HCT116 (cell line): Measurements from ENCODE around the gene DLG4. TPM values are rescaled to one million over a fixed set of nuclear protein-coding genes. Genes with fewer than 3 reads are reported as not detected.
A peak's percentile ranks its signal among the peaks of the same experiment; 100 is the strongest.

Source experiments
- ATAC-seq: fragments of 200-7000 bp; cut with Tn5 transposase; 2 replicates; pipeline ENCODE4 v1.9.1; 2020; ENCODE audit warnings: mild to moderate bottlenecking, moderate library complexity
- BruUV-seq: library from RNA; stranded (reverse); fragments of 400-500 nt; replicated peaks from 2 replicates; lab custom pipeline; 2021; lab: Mats Ljungman, UMichigan
- CTCF ChIA-PET: fragments of 300-600 bp; sonication (Branson Sonifier 250); formaldehyde crosslinking; loops from one replicate; lab custom pipeline; 2021; ENCODE audit warnings: antibody characterized with exemption; lab: Charles Lee
- POLR2A ChIA-PET: fragments of 300-600, 350-600 bp; sonication (Branson Sonifier 250); formaldehyde crosslinking; loops from one replicate; lab custom pipeline; 2021; ENCODE audit warnings: antibody characterized with exemption; lab: Charles Lee
- RAD21 ChIA-PET, 2 experiments: fragments of 300-600 bp; sonication (Branson Sonifier 250); formaldehyde crosslinking; loops; one replicate each; lab custom pipeline; 2023; ENCODE audit warnings: low total read pairs in 2 of 2; ENCODE audit not compliant: uncharacterized antibody in 2 of 2, unreplicated experiment in 2 of 2, low non-redundant PET in 1 of 2; lab: Charles Lee
- DNase-seq: peaks from one replicate; pipeline ENCODE4 v3.0.0-alpha.2; 2010; ENCODE audit warnings: low read depth, low spot score
- H2AFZ ChIP-seq: fragments of 200-600 bp; shearing (Covaris generic), sonication (generic); 2 replicates; pipeline ENCODE4 v1.6.1; 2017; ENCODE audit warnings: low read depth, mixed run types, mixed read lengths, antibody characterized with exemption, low read length; ENCODE audit not compliant: poor library complexity, severe bottlenecking
- H3K27ac ChIP-seq: 2 replicates; pipeline ENCODE4 v1.5.1; 2012; ENCODE audit warnings: low read depth, low read length
- H3K27me3 ChIP-seq: fragments of 200-600 bp; sonication (generic); 2 replicates; pipeline ENCODE4 v1.6.1; 2016; ENCODE audit warnings: mixed run types, low read length, mixed read lengths; ENCODE audit not compliant: insufficient read depth
- H3K36me3 ChIP-seq, 2 experiments: fragments of 200-500 bp in 1 of 2; fragments of 200-600 bp in 1 of 2; sonication (Bioruptor generic) in 1 of 2; sonication (generic) in 1 of 2; 2 replicates each; pipeline versions ENCODE4 v1.5.1 to v1.6.1; 2014 to 2016; ENCODE audit warnings: low read length in 2 of 2, inconsistent platforms in 1 of 2, mixed read lengths in 1 of 2, mixed run types in 1 of 2; ENCODE audit not compliant: insufficient read depth in 2 of 2, control insufficient read depth in 1 of 2
- H3K4me1 ChIP-seq, 2 experiments: fragments of 200-600 bp in 1 of 2; sonication (generic) in 1 of 2; 2 replicates each; pipeline versions ENCODE4 v1.5.1 to v1.6.1; 2012 to 2017; ENCODE audit warnings: low read length in 2 of 2, inconsistent platforms in 1 of 2, mild to moderate bottlenecking in 1 of 2, mixed read lengths in 1 of 2, mixed run types in 1 of 2, moderate library complexity in 1 of 2; ENCODE audit not compliant: insufficient read depth in 2 of 2, control insufficient read depth in 1 of 2
- H3K4me2 ChIP-seq: fragments of 200-600 bp; sonication (generic); 2 replicates; pipeline ENCODE4 v1.6.1; 2017; ENCODE audit warnings: mixed run types, low read length, mixed read lengths
- H3K4me3 ChIP-seq, 2 experiments: fragments of 200-600 bp in 1 of 2; sonication (generic) in 1 of 2; replicated peaks in 1 of 2; 2 replicates each; pipeline ENCODE4 v1.5.1; 2011 to 2016; ENCODE audit warnings: low read length in 2 of 2, control low read depth in 1 of 2, low read depth in 1 of 2, mild to moderate bottlenecking in 1 of 2, mixed read lengths in 1 of 2, mixed run types in 1 of 2
- H3K79me2 ChIP-seq: fragments of 200-600 bp; sonication (generic); 2 replicates; pipeline ENCODE4 v1.6.1; 2017; ENCODE audit warnings: mild to moderate bottlenecking, mixed run types, low read length, moderate library complexity, mixed read lengths; ENCODE audit not compliant: insufficient read depth
- H3K9ac ChIP-seq: fragments of 200-600 bp; sonication (generic); 2 replicates; pipeline ENCODE4 v1.6.1; 2016; ENCODE audit warnings: low read length, mixed read lengths
- H3K9me2 ChIP-seq: fragments of 200-600 bp; sonication (generic), shearing (Covaris generic); 2 replicates; pipeline ENCODE4 v1.6.1; 2017; ENCODE audit warnings: mixed run types, mild to moderate bottlenecking, moderate library complexity; ENCODE audit not compliant: insufficient read depth
- H3K9me3 ChIP-seq, 2 experiments: fragments of 200-500 bp in 1 of 2; fragments of 200-600 bp in 1 of 2; sonication (Bioruptor generic) in 1 of 2; sonication (generic) in 1 of 2; 2 replicates each; pipeline ENCODE4 v1.6.1; 2014 to 2017; ENCODE audit warnings: low read length in 2 of 2, mixed read lengths in 2 of 2, inconsistent platforms in 1 of 2, low read depth in 1 of 2, mild to moderate bottlenecking in 1 of 2, mixed run types in 1 of 2, moderate library complexity in 1 of 2; ENCODE audit not compliant: control insufficient read depth in 1 of 2, insufficient read depth in 1 of 2
- H4K20me1 ChIP-seq: fragments of 200-600 bp; sonication (generic), shearing (Covaris generic); 2 replicates; pipeline ENCODE4 v1.6.1; 2017; ENCODE audit warnings: mixed run types, mild to moderate bottlenecking, moderate library complexity; ENCODE audit not compliant: insufficient read depth
- POLR2A ChIP-seq: IDR thresholded peaks from 2 replicates; pipeline ENCODE4 v1.7.0; 2011; ENCODE audit warnings: borderline replicate concordance; ENCODE audit not compliant: insufficient read depth, insufficient read length; ENCODE audit errors: extremely low read depth
- POLR2AphosphoS5 ChIP-seq: IDR thresholded peaks from 2 replicates; pipeline ENCODE4 v1.6.1; 2011; ENCODE audit warnings: mild to moderate bottlenecking, low read depth, low read length, moderate library complexity
- RAD21 ChIP-seq: IDR thresholded peaks from 2 replicates; pipeline ENCODE4 v1.6.1; 2012; ENCODE audit warnings: low read depth, mild to moderate bottlenecking
- intact Hi-C: fragments of 100-400 bp; cut with micrococcal nuclease; formaldehyde crosslinking; loops from 2 replicates; pipeline ENCODE4 v1.10.0; 2022
- total RNA-seq: library from RNA; stranded (reverse); gene quantifications from one replicate; pipeline ENCODE4 v1.2.1, GENCODE V29; 2021; ENCODE audit not compliant: unreplicated experiment
- TF ChIP-seq, protein P1 (sequence below), 3 experiments: fragments of 200-600 bp in 1 of 3; sonication (generic) in 1 of 3; IDR thresholded peaks in 2 of 3; conservative IDR thresholded peaks in 1 of 3; 2 replicates each; pipeline ENCODE4 v1.5.1; 2012 to 2017; ENCODE audit warnings: low read depth in 2 of 3, low read length in 2 of 3, antibody characterized with exemption in 1 of 3, borderline replicate concordance in 1 of 3, control low read depth in 1 of 3, mild to moderate bottlenecking in 1 of 3, mixed read lengths in 1 of 3, mixed run types in 1 of 3, moderate library complexity in 1 of 3; ENCODE audit not compliant: insufficient read depth in 1 of 3

Gene DLG4
- total RNA-seq, 1 experiment from 2014 or later, result 15.0 TPM

DNA sequence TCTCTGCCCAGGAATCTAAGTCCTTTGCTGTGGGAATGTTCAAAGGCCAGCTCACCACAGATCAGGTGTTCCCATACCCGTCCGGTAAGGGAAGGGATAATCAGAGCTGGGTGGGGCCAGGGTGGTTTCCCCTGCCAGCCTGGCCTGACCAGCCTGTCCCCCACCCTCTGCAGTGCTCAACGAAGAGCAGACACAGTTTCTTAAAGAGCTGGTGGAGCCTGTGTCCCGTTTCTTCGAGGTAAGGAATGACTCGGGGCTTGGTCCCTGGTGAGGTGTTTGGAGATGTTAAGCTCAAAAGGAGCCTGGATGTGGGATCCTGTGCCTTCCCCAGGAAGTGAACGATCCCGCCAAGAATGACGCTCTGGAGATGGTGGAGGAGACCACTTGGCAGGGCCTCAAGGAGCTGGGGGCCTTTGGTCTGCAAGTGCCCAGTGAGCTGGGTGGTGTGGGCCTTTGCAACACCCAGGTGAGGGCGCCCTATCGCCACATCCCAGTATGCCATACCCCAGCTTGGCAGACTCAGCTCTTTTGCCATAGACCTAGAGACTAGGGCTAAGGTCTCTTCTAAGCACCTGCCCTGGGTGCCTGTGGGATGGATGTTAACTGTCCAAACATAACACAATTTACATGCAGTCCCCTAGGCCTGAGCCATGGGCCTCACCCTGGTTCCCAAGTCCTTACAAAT, 1.1 kb upstream of the DLG4 start:
- Histone ChIP-seq H3K4me3 (peak overlapping the region; percentile 69 to 75), H3K27me3 (no peaks in the 10 kb centered on the region), H3K27ac (peak overlapping the region; percentile 99), H3K9me2 (no peaks in the 10 kb centered on the region), H3K79me2 (peaks cover 30% of the 10 kb centered on the region), H3K4me2 (peak overlapping the region; percentile 96)
- ATAC-seq, result peak; percentile 73
- BruUV-seq, result no TSS peak
- TF ChIP-seq POLR2AphosphoS5 (peak; percentile 44; the same call in 1 of the 2 replicates), POLR2A (no peak), RAD21 (peak; percentile 68)
- TF ChIP-seq, protein P1, sequence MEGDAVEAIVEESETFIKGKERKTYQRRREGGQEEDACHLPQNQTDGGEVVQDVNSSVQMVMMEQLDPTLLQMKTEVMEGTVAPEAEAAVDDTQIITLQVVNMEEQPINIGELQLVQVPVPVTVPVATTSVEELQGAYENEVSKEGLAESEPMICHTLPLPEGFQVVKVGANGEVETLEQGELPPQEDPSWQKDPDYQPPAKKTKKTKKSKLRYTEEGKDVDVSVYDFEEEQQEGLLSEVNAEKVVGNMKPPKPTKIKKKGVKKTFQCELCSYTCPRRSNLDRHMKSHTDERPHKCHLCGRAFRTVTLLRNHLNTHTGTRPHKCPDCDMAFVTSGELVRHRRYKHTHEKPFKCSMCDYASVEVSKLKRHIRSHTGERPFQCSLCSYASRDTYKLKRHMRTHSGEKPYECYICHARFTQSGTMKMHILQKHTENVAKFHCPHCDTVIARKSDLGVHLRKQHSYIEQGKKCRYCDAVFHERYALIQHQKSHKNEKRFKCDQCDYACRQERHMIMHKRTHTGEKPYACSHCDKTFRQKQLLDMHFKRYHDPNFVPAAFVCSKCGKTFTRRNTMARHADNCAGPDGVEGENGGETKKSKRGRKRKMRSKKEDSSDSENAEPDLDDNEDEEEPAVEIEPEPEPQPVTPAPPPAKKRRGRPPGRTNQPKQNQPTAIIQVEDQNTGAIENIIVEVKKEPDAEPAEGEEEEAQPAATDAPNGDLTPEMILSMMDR (IDR thresholded peaks at IDR 0.05 in 2 of 3, conservative IDR thresholded peaks at IDR 0.05 in 1 of 3; ENCODE audit: borderline replicate concordance in 1 of 3, insufficient read depth in 1 of 3, low read depth in 2 of 3, low read length in 2 of 3), result peak in 2 of 3 experiments; percentile 74 to 80; a peak in 5 of 6 replicates
- TF ChIP-seq, all 23 proteins: peak for 3
- ChIA-PET CTCF (interaction anchor here (0.9 to 2.8 kb wide), 14 partner anchors 8 to 340 kb away, joined by 3 to 37 read pairs (median 5); partner anchors contain the start of genes GABARAP, NEURL4, PHF23 and SLC2A4), RAD21 (interaction anchor here (0.6 to 1.2 kb wide), 8 partner anchors 15 to 188 kb away, joined by 3 to 7 read pairs (median 5); no protein-coding TSS in a partner anchor), POLR2A (interaction anchor here (0.8 to 3.2 kb wide), 10 partner anchors 14 to 363 kb away, joined by 3 to 19 read pairs (median 9); partner anchors contain the start of genes DVL2, GABARAP, MPDU1 and PHF23)
- intact Hi-C loops, result loop anchor here (2.0 kb wide), 1 partner anchor 76 kb away; no protein-coding TSS in a partner anchor
- H3K9ac ChIP-seq, result peak overlapping the region; percentile 95
- peaks cover 7 to 48% of the 10 kb centered on the region in 2 experiments; a peak in 3 of 4 replicates for H3K4me1 ChIP-seq
- H3K9me3 ChIP-seq, result no peaks in the 10 kb centered on the region
- no peak for DNase-seq
- peaks cover 28 to 34% of the 10 kb centered on the region in 2 experiments; a peak in 3 of 4 replicates for H3K36me3 ChIP-seq
- no peak overlapping the region for H2AFZ ChIP-seq
- H4K20me1 ChIP-seq, result no peaks in the 10 kb centered on the region
